Hematopoietic multipotent progenitor cell treated with erythropoietin and hydrocortisone succinate and interleukin-3 and kit ligand, for 17 days (in vitro differentiated cells): ENCODE data around the gene VWA3A.
"Not testable (repeated sequence)": the region's sequence is repeated elsewhere in the genome, so short reads cannot be mapped to it uniquely, and the experiment has no call there.

Source experiments
- DNase-seq: peaks from one replicate; pipeline ENCODE4 v3.0.0-alpha.2; 2015; ENCODE audit warnings: low spot score

VWA3A gene

GRCh38 chr16:22086440-22086839 lies 5.9 kb upstream of the VWA3A start:
- no peak for DNase-seq

DNA sequence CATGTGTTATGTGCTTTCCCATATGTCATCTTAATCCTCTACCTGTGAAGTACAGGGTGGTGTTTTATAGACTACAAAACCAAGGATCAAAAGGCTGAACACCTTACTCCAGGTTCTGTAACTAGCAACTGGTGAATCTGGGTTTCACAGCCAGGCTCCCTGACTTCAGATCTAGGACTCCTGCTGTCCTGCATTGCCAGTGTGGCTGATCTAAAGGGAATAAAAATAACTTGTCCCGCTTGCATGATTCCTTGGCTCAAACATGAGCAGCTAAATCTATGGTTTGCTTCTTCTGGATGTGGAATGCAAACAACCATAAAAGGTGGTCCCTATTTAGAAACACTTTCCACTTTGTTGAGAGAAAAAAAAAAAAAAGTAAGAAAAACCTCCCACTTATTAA lies 3.7 kb upstream of the VWA3A start:
- DNase-seq = no peak

GRCh38 chr16:22089910-22090309 lies 2.4 kb upstream of the VWA3A start:
- DNase-seq = no peak

- DNase-seq = no peak
Observed at GRCh38 chr16:22091721-22092120, 620 bp upstream of the VWA3A start.

- DNase-seq = no peak
Observed at GRCh38 chr16:22093331-22093730, 990 bp downstream of the VWA3A start.

- no peak for DNase-seq
Observed at GRCh38 chr16:22093996-22094395, 1.7 kb downstream of the VWA3A start.

- DNase-seq = no peak
Observed at GRCh38 chr16:22098405-22099255, 6.3 kb downstream of the VWA3A start.

- DNase-seq = no peak
Observed at GRCh38 chr16:22099256-22099975, 7.1 kb downstream of the VWA3A start.

DNA sequence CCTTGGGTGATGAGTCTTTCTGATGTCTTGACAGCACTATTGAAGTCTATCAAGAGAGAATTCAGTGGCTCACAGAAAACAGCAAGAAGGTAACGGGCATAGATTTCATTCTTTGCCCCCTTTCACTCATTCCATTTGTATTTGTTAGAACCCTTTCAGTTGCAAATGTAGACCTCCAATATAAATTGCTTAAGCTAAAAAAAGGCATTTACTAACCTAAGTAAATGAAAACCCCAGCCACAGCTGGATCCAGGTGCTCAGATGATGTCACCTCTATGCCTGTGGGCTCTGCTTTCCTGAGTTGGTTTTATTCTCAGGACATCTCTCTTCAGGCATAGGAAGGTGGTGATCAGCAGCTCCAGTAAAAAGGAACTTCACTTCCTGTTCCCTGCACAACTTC lies 11.1 kb downstream of the VWA3A start:
- no peak for DNase-seq

DNA sequence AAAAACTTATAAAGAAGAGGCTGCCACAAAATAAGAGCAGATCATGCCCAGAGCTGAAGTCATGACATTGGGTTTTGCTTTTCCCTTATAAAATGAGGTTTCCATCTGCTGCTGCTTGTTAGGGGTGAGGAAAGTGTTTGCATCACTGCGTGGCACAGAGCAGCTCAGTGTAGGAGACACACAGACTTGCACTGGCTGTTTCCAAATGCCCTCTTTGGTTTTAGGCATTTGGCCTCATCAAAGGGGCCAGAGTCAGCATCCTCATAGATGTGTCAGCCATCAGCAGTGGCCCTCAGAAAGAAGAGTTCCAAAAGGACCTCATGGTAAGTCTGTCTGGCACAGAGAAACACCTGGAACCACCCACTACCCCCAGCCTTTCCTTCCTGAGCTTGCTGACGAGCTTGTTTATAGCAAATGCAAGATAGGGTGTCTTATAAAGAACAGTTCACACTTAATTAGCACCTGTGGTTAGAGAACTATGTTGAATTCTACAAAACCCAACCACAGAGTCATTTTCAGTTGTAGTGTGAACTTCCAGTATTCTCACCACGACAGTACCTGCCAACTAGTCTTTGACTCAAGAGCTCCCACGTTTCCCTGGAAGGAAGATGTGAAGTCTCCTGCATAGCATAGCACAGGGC lies 17.0 kb downstream of the VWA3A start:
- DNase-seq = no peak

DNA sequence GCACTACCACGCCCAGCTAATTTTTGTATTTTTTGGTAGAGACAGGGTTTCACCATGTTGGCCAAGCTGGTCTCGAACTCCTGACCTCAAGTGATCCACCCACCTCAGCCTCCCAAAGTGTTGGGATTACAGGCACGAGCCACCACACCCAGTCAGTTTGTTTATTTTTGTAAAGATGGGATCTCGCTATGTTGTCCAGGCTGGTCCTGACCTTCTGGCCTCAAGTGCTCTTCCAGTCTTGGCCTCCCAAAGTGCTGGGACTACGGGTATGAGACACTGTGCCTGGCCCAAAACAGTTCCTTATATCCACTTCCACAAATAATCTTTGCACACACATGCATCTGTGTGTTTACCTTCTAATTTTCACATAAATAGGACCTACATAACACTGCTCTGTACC lies 19.3 kb downstream of the VWA3A start:
- not testable (repeated sequence) for DNase-seq

GRCh38 chr16:22116095-22116700 lies 23.9 kb downstream of the VWA3A start:
- DNase-seq = no peak

- DNase-seq = no peak
Observed at GRCh38 chr16:22117609-22118008, 25.3 kb downstream of the VWA3A start.

- DNase-seq = no peak
Observed at GRCh38 chr16:22120440-22120839, 28.1 kb downstream of the VWA3A start.

GRCh38 chr16:22122239-22122638 lies 29.9 kb downstream of the VWA3A start:
- DNase-seq = no peak

DNA sequence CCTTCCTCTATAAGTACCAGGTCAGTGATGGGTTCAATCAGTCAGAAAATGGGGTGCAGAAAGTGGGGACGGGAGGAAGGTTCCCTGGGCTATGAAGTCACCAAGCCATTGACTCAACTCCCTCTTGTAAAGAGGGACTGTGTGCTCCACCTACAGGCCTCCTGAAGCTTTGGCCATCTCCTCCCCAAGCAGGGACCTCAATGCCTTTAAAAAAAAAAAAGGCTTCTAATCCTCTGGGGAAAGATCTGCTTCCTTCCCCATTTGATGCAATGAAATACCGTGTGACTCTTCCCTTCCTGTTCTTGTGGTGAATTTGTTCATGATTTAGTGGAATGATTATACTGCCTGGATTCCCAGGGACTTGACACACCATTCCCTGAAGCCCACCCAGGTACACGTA lies 30.8 kb downstream of the VWA3A start:
- DNase-seq = no peak

- DNase-seq = no peak
Observed at GRCh38 chr16:22123759-22124490, 31.6 kb downstream of the VWA3A start.

GRCh38 chr16:22124583-22125284 lies 32.4 kb downstream of the VWA3A start:
- DNase-seq = no peak

DNA sequence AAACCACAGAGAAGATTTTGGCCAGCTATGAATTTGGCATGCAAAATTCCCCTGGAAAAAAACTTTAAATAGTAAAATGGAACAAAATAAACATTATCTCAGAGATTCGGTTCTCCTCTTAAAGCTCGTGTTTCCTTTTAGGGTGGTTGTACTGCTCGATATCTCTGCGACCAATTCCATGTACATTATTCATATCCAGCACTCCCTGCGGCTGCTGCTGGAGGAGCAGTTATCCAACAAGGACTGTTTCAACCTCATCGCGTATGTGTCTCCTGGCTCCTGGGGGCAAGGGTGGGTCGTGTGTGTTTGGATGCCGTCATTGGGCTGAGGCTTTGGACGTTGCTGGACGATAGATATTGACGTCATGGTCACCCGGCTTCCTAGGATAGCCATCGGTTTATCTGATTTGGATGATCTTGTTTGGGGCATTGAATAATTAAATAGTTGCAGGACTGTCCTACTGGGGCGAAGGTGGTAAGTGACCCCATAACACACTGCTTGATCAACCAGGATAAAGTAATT lies 33.8 kb downstream of the VWA3A start:
- DNase-seq = no peak

GRCh38 chr16:22128537-22128936 lies 36.2 kb downstream of the VWA3A start:
- DNase-seq = not testable (repeated sequence)

- no peak for DNase-seq
Observed at GRCh38 chr16:22130528-22130927, 38.2 kb downstream of the VWA3A start.
